TTC549 (cell line): ENCODE data around the gene PFDN1.
"Not testable (repeated sequence)": the region's sequence is repeated elsewhere in the genome, so short reads cannot be mapped to it uniquely, and the experiment has no call there.

Experiments used
- FAIRE-seq: peaks from 2 replicates; lab custom pipeline; 2012; peaks lifted over from hg19 to GRCh38; lab: Jason Lieb, UNC

PFDN1 gene

GRCh38 chr5:140208065-140208464, 94.8 kb downstream of the PFDN1 start:
- FAIRE-seq: no peak

DNA sequence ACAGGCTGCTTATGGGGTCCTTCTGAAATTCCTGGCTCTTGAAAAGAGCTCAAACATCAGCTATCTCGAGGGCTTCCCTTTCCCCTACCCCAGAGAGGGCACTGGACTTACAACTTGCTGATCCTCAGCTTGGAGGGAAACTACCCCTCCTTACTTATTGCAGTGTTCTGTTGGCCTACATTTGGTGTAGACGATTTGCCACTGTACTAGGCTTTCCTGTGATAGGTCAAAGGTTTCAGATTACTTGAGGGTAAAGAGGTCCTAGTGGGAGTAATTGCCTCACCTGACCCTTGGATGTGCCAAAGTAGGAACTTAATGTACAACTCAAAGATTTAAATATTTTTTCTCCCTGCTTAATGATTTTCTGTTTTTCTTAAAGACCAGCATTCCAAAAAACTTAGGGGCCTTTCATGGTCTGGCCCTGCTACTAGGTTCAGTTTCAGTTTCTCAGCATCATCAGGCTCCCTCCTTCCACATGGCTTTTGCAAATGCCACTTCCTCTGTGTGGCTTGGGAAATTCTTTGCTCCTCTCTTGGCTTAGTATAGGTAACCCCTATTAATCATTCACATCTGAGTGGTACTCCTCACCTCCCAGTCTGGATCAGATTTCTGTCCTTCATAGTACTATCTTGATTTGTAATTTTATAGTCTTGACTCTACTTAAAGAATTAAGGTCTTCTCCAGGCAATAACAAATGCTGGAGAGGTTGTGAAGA, 95.5 kb downstream of the PFDN1 start:
- no peak for FAIRE-seq

- no peak for FAIRE-seq
Measured at GRCh38 chr5:140205952-140206351, 96.9 kb downstream of the PFDN1 start.

- no peak for FAIRE-seq
Measured at GRCh38 chr5:140205216-140205615, 97.7 kb downstream of the PFDN1 start.

DNA sequence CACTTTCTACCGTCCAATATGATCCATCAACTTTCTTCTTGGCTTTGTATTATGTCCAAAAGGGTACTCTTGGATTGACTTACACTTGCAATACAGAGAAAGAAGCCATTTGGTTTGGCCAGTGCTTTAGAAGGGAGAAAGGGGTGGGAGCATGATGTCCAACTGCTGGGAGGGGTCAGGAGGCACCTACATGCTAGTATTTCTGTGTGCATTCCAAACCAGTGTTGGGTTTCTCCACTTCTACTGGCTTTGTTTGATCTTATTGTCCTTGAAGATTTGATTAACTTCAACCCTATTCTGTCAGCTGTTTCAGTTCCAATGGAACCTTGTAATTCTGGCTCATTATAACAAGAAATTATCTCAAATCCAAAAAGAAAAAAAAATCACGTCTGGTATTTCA, 100.3 kb downstream of the PFDN1 start:
- no peak for FAIRE-seq

- FAIRE-seq: no peak
Measured at GRCh38 chr5:140202078-140202477, 100.8 kb downstream of the PFDN1 start.

- FAIRE-seq: not testable (repeated sequence)
Measured at GRCh38 chr5:140198915-140199314, 104.0 kb downstream of the PFDN1 start.

GRCh38 chr5:140197023-140197422, 105.9 kb downstream of the PFDN1 start:
- FAIRE-seq: no peak

DNA sequence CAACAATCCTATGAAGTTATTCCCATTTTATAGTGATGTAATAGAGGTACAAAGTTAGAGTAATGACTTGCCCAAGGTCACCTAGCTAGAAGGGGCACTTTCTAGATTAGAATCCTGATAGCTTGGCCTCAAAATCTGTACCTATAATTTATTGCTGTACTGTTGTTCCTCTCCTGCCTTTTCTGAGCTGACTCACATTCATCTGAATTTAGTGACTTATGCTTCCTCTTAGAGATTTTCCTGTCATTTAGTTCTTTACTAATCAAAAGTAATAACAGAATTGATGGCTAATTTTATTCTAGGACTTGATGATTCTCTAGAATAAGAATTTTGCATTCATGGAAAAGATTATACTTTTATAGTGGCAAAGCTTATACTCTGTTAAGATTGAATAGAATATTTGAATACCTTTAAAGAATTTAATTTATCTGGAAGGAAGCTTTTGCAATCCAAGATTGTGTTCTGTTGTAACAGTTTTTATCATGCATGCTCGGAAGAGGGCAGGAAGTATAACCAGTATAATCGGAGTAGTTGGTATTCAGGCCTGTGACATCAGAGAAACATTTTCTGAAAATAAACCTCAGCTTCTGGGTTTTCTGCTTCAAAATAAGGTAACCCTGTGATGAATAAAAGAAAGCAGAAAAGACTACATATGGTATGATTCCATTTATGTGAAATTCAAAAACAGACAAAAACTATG, 106.6 kb downstream of the PFDN1 start:
- FAIRE-seq: no peak
